Gastrocnemius medialis (tissue), 4 donors: ENCODE measurements around the gene PKNOX1. TPM values are rescaled to one million over a fixed set of nuclear protein-coding genes. Genes with fewer than 3 reads are reported as not detected.
"Not testable (repeated sequence)": the region's sequence is repeated elsewhere in the genome, so short reads cannot be mapped to it uniquely, and the experiment has no call there.

Experiments
- ATAC-seq, 2 donors: fragments of 150-250 bp; one replicate each; pipeline ENCODE4 v1.9.1; 2016
- DNase-seq, 2 donors: peaks; one replicate each; pipeline ENCODE4 v3.0.0-alpha.2; 2019
- H3K27ac ChIP-seq, 4 donors: fragments of 200-600 bp; sonication (generic); 1 replicate in 1 of 4; 2 replicates in 3 of 4; pipeline ENCODE4 v1.5.1; 2016 to 2018; ENCODE audit warnings: mild to moderate bottlenecking in 2 of 4, moderate library complexity in 1 of 4
- H3K27me3 ChIP-seq, 3 donors: fragments of 200-600 bp; sonication (generic) in 2 of 3; 1 replicate in 1 of 3; 2 replicates in 2 of 3; pipeline versions ENCODE4 v1.5.1 to v1.6.0; 2016 to 2019; ENCODE audit warnings: mild to moderate bottlenecking in 1 of 3, moderate library complexity in 1 of 3
- H3K36me3 ChIP-seq, 2 donors: fragments of 200-600 bp; sonication (generic) in 1 of 2; one replicate each; pipeline ENCODE4 v1.5.1; 2017 to 2018
- H3K4me1 ChIP-seq, 2 donors: fragments of 200-600 bp; sonication (generic) in 1 of 2; one replicate each; pipeline ENCODE4 v1.5.1; 2016 to 2017; ENCODE audit warnings: mild to moderate bottlenecking in 2 of 2
- H3K4me3 ChIP-seq, 4 donors: fragments of 200-600 bp; sonication (generic) in 3 of 4; 1 replicate in 1 of 4; 2 replicates in 3 of 4; pipeline ENCODE4 v1.5.1; 2016 to 2019; ENCODE audit warnings: mild to moderate bottlenecking in 2 of 4
- H3K9me3 ChIP-seq, 3 donors: fragments of 200-600 bp; sonication (generic) in 2 of 3; 1 replicate in 1 of 3; 2 replicates in 2 of 3; pipeline ENCODE4 v1.5.1; 2016 to 2019
- CTCF ChIP-seq, 5 experiments: fragments of 450-650 bp in 3 of 5; fragments of 200-600 bp in 2 of 5; sonication (generic) in 2 of 5; IDR thresholded peaks in 4 of 5; conservative IDR thresholded peaks in 1 of 5; 1 replicate in 4 of 5; 2 replicates in 1 of 5; pipeline ENCODE4 v1.5.1; 2016 to 2019; ENCODE audit warnings: antibody characterized with exemption in 5 of 5, mild to moderate bottlenecking in 3 of 5, moderate library complexity in 3 of 5
- POLR2A ChIP-seq, 2 donors: fragments of 450-650 bp; IDR thresholded peaks; one replicate each; pipeline ENCODE4 v1.6.1; 2017; ENCODE audit warnings: antibody characterized with exemption in 2 of 2, mild to moderate bottlenecking in 2 of 2, moderate library complexity in 2 of 2
- in situ Hi-C, 4 donors: fragments of 200-750 bp; cut with MboI; loops; one replicate each; pipeline versions ENCODE4 v1.15.0 to v1.8.0; 2017; ENCODE audit warnings: low sequenced_read_pairs in 4 of 4
- intact Hi-C: fragments of 100-400 bp; cut with DNase I; formaldehyde crosslinking; loops from one replicate; pipeline ENCODE4 v1.15.1; 2023; ENCODE audit warnings: low total_unique reads
- total RNA-seq, 4 donors: library from RNA; depleted of rRNA; stranded (reverse); fragments of >200 nt; gene quantifications; one replicate each; pipeline versions ENCODE4 v1.1.0 to v1.2.3, GENCODE V29; 2016

Gene PKNOX1
- total RNA-seq, 4 donors from 2014 or later: 5.3 to 18.0 (median 7.6) TPM

GRCh38 chr21:43034101-43034500 lies 59.7 kb downstream of the PKNOX1 start:
- Histone ChIP-seq H3K36me3 (peaks cover 0 to 25% of the 10 kb centered on the region in 2 donors), H3K27ac (no peak overlapping the region), H3K9me3 (no peaks in the 10 kb centered on the region), H3K27me3 (no peaks in the 10 kb centered on the region), H3K4me1 (no peaks in the 10 kb centered on the region), H3K4me3 (no peak overlapping the region)
- TF ChIP-seq POLR2A (IDR thresholded peaks at IDR 0.05) (no peak), CTCF (IDR thresholded peaks at IDR 0.05 in 4 of 5, conservative IDR thresholded peaks at IDR 0.05 in 1 of 5) (no peak)
- in situ Hi-C loops (no loop called here), intact Hi-C loops (no loop called here)
- DNase-seq: no peak
- ATAC-seq: no peak

- intact Hi-C loops (no loop called here), in situ Hi-C loops (no loop called here)
- peaks cover 0 to 21% of the 10 kb centered on the region in 2 donors for H3K36me3 ChIP-seq
- H3K9me3 ChIP-seq: no peaks in the 10 kb centered on the region
- no peak overlapping the region for H3K4me3 ChIP-seq
- H3K27ac ChIP-seq: no peak overlapping the region
- TF ChIP-seq POLR2A (IDR thresholded peaks at IDR 0.05) (no peak), CTCF (IDR thresholded peaks at IDR 0.05 in 4 of 5, conservative IDR thresholded peaks at IDR 0.05 in 1 of 5) (no peak)
- ATAC-seq (no peak), DNase-seq (no peak)
- no peaks in the 10 kb centered on the region for H3K4me1 ChIP-seq
- H3K27me3 ChIP-seq: no peaks in the 10 kb centered on the region
Measured at GRCh38 chr21:43034826-43035225, 60.5 kb downstream of the PKNOX1 start.

- DNase-seq, intact Hi-C loops, H3K27ac ChIP-seq, ATAC-seq, H3K9me3 ChIP-seq, in situ Hi-C loops, H3K36me3 ChIP-seq, H3K4me1 ChIP-seq, H3K4me3 ChIP-seq, H3K27me3 ChIP-seq: not testable (repeated sequence)
Measured at GRCh38 chr21:43036889-43037288, 62.5 kb downstream of the PKNOX1 start.

- H3K4me1 ChIP-seq, H3K27ac ChIP-seq, in situ Hi-C loops, H3K36me3 ChIP-seq, H3K27me3 ChIP-seq, DNase-seq, intact Hi-C loops, H3K4me3 ChIP-seq, ATAC-seq, H3K9me3 ChIP-seq: not testable (repeated sequence)
Measured at GRCh38 chr21:43037918-43038658, 63.7 kb downstream of the PKNOX1 start.

GRCh38 chr21:43038659-43039044 lies 64.3 kb downstream of the PKNOX1 start:
- H3K4me3 ChIP-seq, H3K4me1 ChIP-seq, H3K27ac ChIP-seq, H3K36me3 ChIP-seq, in situ Hi-C loops, DNase-seq, H3K9me3 ChIP-seq, ATAC-seq, H3K27me3 ChIP-seq, intact Hi-C loops: not testable (repeated sequence)

- H3K27ac ChIP-seq, H3K36me3 ChIP-seq, DNase-seq, H3K4me3 ChIP-seq, in situ Hi-C loops, H3K9me3 ChIP-seq, H3K27me3 ChIP-seq, ATAC-seq, H3K4me1 ChIP-seq, intact Hi-C loops: not testable (repeated sequence)
Measured at GRCh38 chr21:43042169-43042568, 67.8 kb downstream of the PKNOX1 start.

GRCh38 chr21:43043291-43043690 lies 68.9 kb downstream of the PKNOX1 start:
- H3K9me3 ChIP-seq, in situ Hi-C loops, intact Hi-C loops, H3K4me1 ChIP-seq, ATAC-seq, DNase-seq, H3K4me3 ChIP-seq, H3K27ac ChIP-seq, H3K27me3 ChIP-seq, H3K36me3 ChIP-seq: not testable (repeated sequence)

- in situ Hi-C loops, intact Hi-C loops, H3K4me1 ChIP-seq, H3K4me3 ChIP-seq, H3K27ac ChIP-seq, DNase-seq, H3K36me3 ChIP-seq, ATAC-seq, H3K9me3 ChIP-seq, H3K27me3 ChIP-seq: not testable (repeated sequence)
Measured at GRCh38 chr21:43044547-43044946, 70.2 kb downstream of the PKNOX1 start.

GRCh38 chr21:43045165-43045875 lies 71.0 kb downstream of the PKNOX1 start:
- H3K27ac ChIP-seq, H3K4me3 ChIP-seq, in situ Hi-C loops, DNase-seq, H3K36me3 ChIP-seq, H3K9me3 ChIP-seq, intact Hi-C loops, H3K4me1 ChIP-seq, H3K27me3 ChIP-seq: not testable (repeated sequence)
- ATAC-seq: peak; percentile 58 to 60
